K562 (cell line): ENCODE data around the gene EEPD1. TPM values are rescaled to one million over a fixed set of nuclear protein-coding genes. Genes with fewer than 3 reads are reported as not detected.

Experiments
- ATAC-seq: fragments of 200-7000 bp; cut with Tn5 transposase; 3 replicates; pipeline ENCODE4 v1.9.1; 2020; ENCODE audit warnings: moderate library complexity
- BruUV-seq: library from RNA; stranded (reverse); fragments of 400-500 nt; replicated peaks from 2 replicates; lab custom pipeline; 2021; lab: Mats Ljungman, UMichigan
- CTCF ChIA-PET: fragments of 300-600 bp; formaldehyde crosslinking; extraction: SDS; loops from one replicate; lab custom pipeline; 2021; ENCODE audit warnings: low intra/inter-chr PET ratio; lab: Yijun Ruan, JAX
- POLR2A ChIA-PET: fragments of 300-600, 350-650 bp; sonication (Branson Sonifier 250); formaldehyde crosslinking; extraction: SDS; loops from one replicate; lab custom pipeline; 2021; ENCODE audit warnings: antibody characterized with exemption, inconsistent platforms; lab: Yijun Ruan, JAX
- DNase-seq, 4 experiments: peaks; one replicate each; pipeline versions ENCODE4 v3.0.0 to v3.0.0-alpha.2; 2011 to 2018; ENCODE audit warnings: low spot score in 3 of 4, mixed read lengths in 3 of 4; ENCODE audit errors: extremely low read depth in 1 of 4
- FAIRE-seq: peaks from 2 replicates; lab custom pipeline; 2011; peaks lifted over from hg19 to GRCh38; lab: Jason Lieb, UNC
- H2AFZ ChIP-seq: 2 replicates; pipeline ENCODE4 v1.6.0; 2011; ENCODE audit warnings: low read depth, low read length, control low read depth, inconsistent platforms
- H3K27ac ChIP-seq: fragments of 200-600 bp; 3 replicates; pipeline ENCODE4 v1.8.0; 2011; ENCODE audit warnings: low read depth, mild to moderate bottlenecking, control low read depth, inconsistent platforms, low read length, moderate library complexity, mixed read lengths; ENCODE audit errors: extremely low read depth
- H3K27me3 ChIP-seq, 2 experiments: fragments of 300-600 bp in 1 of 2; 2 replicates in 1 of 2; 3 replicates in 1 of 2; pipeline versions ENCODE4 v1.6.0 to v1.8.0; 2011; ENCODE audit warnings: inconsistent platforms in 2 of 2, low read length in 2 of 2, mild to moderate bottlenecking in 1 of 2, mixed read lengths in 1 of 2, moderate library complexity in 1 of 2; ENCODE audit not compliant: control insufficient read depth in 2 of 2, insufficient read depth in 2 of 2
- H3K36me3 ChIP-seq: fragments of 300-600 bp; 3 replicates; pipeline ENCODE4 v1.8.0; 2011; ENCODE audit warnings: mild to moderate bottlenecking, low read length, inconsistent platforms; ENCODE audit not compliant: control insufficient read depth, insufficient read depth
- H3K4me1 ChIP-seq, 2 experiments: fragments of 200-600 bp in 1 of 2; replicated peaks in 1 of 2; 2 replicates in 1 of 2; 3 replicates in 1 of 2; pipeline versions ENCODE4 v1.5.1 to v1.8.0; 2011; ENCODE audit warnings: inconsistent platforms in 2 of 2, low read length in 2 of 2, mild to moderate bottlenecking in 1 of 2, mixed read lengths in 1 of 2, moderate library complexity in 1 of 2; ENCODE audit not compliant: control insufficient read depth in 2 of 2, insufficient read depth in 2 of 2
- H3K4me2 ChIP-seq: 2 replicates; pipeline ENCODE4 v1.6.1; 2011; ENCODE audit warnings: low read length, control low read depth, inconsistent platforms, mixed read lengths; ENCODE audit not compliant: insufficient read depth
- H3K4me3 ChIP-seq: fragments of 200-600 bp; sonication (generic), shearing (Covaris generic); 2 replicates; pipeline ENCODE4 v1.5.1; 2016; ENCODE audit warnings: control low read depth, inconsistent platforms
- H3K79me2 ChIP-seq: fragments of 200-600 bp; 3 replicates; pipeline ENCODE4 v1.8.0; 2011; ENCODE audit warnings: low read length, inconsistent platforms; ENCODE audit not compliant: control insufficient read depth, insufficient read depth
- H3K9ac ChIP-seq, 2 experiments: 2 replicates each; pipeline versions ENCODE4 v1.6.0 to v1.6.1; 2011; ENCODE audit warnings: low read depth in 2 of 2, low read length in 2 of 2, control low read depth in 1 of 2, inconsistent platforms in 1 of 2, mild to moderate bottlenecking in 1 of 2, mixed read lengths in 1 of 2; ENCODE audit not compliant: insufficient read depth in 1 of 2
- H3K9me1 ChIP-seq: one replicate; pipeline ENCODE4 v1.6.0; 2011; ENCODE audit warnings: inconsistent platforms, mild to moderate bottlenecking, low read length, moderate library complexity; ENCODE audit not compliant: control insufficient read depth, insufficient read depth
- H3K9me3 ChIP-seq: replicated peaks from 2 replicates; pipeline ENCODE4 v1.5.1; 2011; ENCODE audit warnings: low read depth, low read length, inconsistent platforms; ENCODE audit not compliant: control insufficient read depth, insufficient read depth
- H4K20me1 ChIP-seq: replicated peaks from 2 replicates; pipeline ENCODE4 v1.6.1; 2011; ENCODE audit warnings: low read length, inconsistent platforms, mixed read lengths; ENCODE audit not compliant: control insufficient read depth, insufficient read depth
- POLR2B ChIP-seq: fragments of 450-650 bp; IDR thresholded peaks from 2 replicates; pipeline ENCODE4 v1.6.1; 2018; ENCODE audit warnings: low read depth; ENCODE audit not compliant: partially characterized antibody
- RBM25 ChIP-seq: fragments of 200-400 bp; formaldehyde crosslinking; IDR thresholded peaks from 2 replicates; pipeline ENCODE4 v1.6.1; 2018; ENCODE audit warnings: low read length, low read depth, moderate library complexity; ENCODE audit not compliant: severe bottlenecking
- SLC30A9 ChIP-seq: fragments of 250-450 bp; sonication (Bioruptor Pico); IDR thresholded peaks from 2 replicates; pipeline ENCODE4 v1.8.0; 2022; ENCODE audit warnings: mild to moderate bottlenecking, moderate library complexity
- SMAD3 ChIP-seq: fragments of 450-650 bp; formaldehyde crosslinking; conservative IDR thresholded peaks from 2 replicates; pipeline ENCODE4 v1.4.0; 2020; ENCODE audit warnings: mild to moderate bottlenecking
- SRSF9 ChIP-seq: fragments of 200-400 bp; formaldehyde crosslinking; IDR thresholded peaks from 2 replicates; pipeline ENCODE4 v1.6.1; 2017; ENCODE audit warnings: low read depth, low read length, borderline replicate concordance
- TGIF2 ChIP-seq: sonication (generic); formaldehyde crosslinking; IDR thresholded peaks from 2 replicates; pipeline ENCODE4 v1.8.1; 2022; ENCODE audit warnings: mild to moderate bottlenecking, missing genetic modification reagents, moderate library complexity
- ZNF217 ChIP-seq: sonication (generic); formaldehyde crosslinking; IDR thresholded peaks from 2 replicates; pipeline ENCODE4 v1.8.0; 2022; ENCODE audit warnings: mild to moderate bottlenecking, missing genetic modification reagents
- ZNF239 ChIP-seq: fragments of 250-450 bp; sonication (Bioruptor Pico); IDR thresholded peaks from 2 replicates; pipeline ENCODE4 v1.4.0; 2020; ENCODE audit warnings: mild to moderate bottlenecking
- in situ Hi-C: fragments of 300-500 bp; cut with MboI; formaldehyde crosslinking; loops from 4 replicates; pipeline ENCODE4 v1.15.0; 2018; ENCODE audit warnings: inconsistent platforms, mixed read lengths
- intact Hi-C: fragments of 100-400 bp; cut with micrococcal nuclease; formaldehyde crosslinking; loops from 2 replicates; pipeline ENCODE4 v1.14.2; 2022
- polyA plus RNA-seq, 8 experiments: library from polyadenylated mRNA; depleted of rRNA in 4 of 8; stranded (reverse) in 5 of 8; unstranded in 3 of 8; fragments of >200 nt; fragmentation: Nextera tagmentation in 2 of 8; fragmentation: Illumina TruSeq in 1 of 8; extraction: Ambion mirVana in 2 of 8; extraction: Trizol in 1 of 8; gene quantifications; 2 replicates each; pipeline versions ENCODE4 v1.2.1 to v1.2.3, GENCODE V29; 2011 to 2014; ENCODE audit warnings: inconsistent platforms in 1 of 8, missing spikeins in 1 of 8
- total RNA-seq, 7 experiments: library from RNA; depleted of rRNA in 6 of 7; stranded (reverse); fragments of >200 nt in 6 of 7; fragmentation: Illumina TruSeq in 2 of 7; extraction: Trizol in 2 of 7; gene quantifications; 2 replicates each; pipeline versions ENCODE4 v1.2.1 to v1.2.3, GENCODE V29; 2011 to 2021; ENCODE audit warnings: low replicate concordance in 1 of 7

EEPD1 gene
- total and polyA plus RNA-seq, 9 of the 15 experiments (the other 6 are each of a cell fraction or from before 2014, with no cell fraction given) = 0.01 to 1.5 (median 0.74) TPM; not detected in 1

- Histone ChIP-seq H3K9me3 (no peaks in the 10 kb centered on the region), H3K27me3 (peaks cover 4 to 6% of the 10 kb centered on the region in 2 experiments; a peak in 3 of 5 replicates), H3K9ac (no peak overlapping the region), H3K36me3 (no peaks in the 10 kb centered on the region), H3K79me2 (no peaks in the 10 kb centered on the region), H3K9me1 (no peaks in the 10 kb centered on the region), H3K4me3 (no peak overlapping the region), H3K4me2 (no peak overlapping the region), H4K20me1 (0 out of 2 replicates have a peak, but pooled peaks cover 3% of the 10 kb centered on the region), H3K27ac (no peak overlapping the region), H2AFZ (no peak overlapping the region), H3K4me1 (no peaks in the 10 kb centered on the region)
- in situ Hi-C loops = loop anchor here (10.0 kb wide), 1 partner anchor 1483 kb away; no protein-coding TSS in a partner anchor
- ATAC-seq = no peak
- no TSS peak for BruUV-seq
- ChIA-PET CTCF (no interaction called here), POLR2A (no interaction called here)
- no peak for FAIRE-seq
- no peak for DNase-seq
- intact Hi-C loops = no loop called here
- TF ChIP-seq ZNF239 (CRISPR knock-in tag) (peak; percentile 96), SRSF9 (no peak), SLC30A9 (no peak), POLR2B (no peak), SMAD3 (CRISPR knock-in tag) (no peak), TGIF2 (no peak), RBM25 (peak; percentile 23), ZNF217 (CRISPR knock-in tag) (no peak)
Measured at GRCh38 chr7:36141850-36142249, 11.2 kb upstream of the EEPD1 start.
